NCI-H187 treated with DMSO at 0.1 percent for 48 hours (cell line): ENCODE measurements around the gene PPM1N.

Experiments
- DNase-seq: peaks from one replicate; lab custom pipeline; 2025; lab: John Stamatoyannopoulos, UW

Gene PPM1N, protein sequence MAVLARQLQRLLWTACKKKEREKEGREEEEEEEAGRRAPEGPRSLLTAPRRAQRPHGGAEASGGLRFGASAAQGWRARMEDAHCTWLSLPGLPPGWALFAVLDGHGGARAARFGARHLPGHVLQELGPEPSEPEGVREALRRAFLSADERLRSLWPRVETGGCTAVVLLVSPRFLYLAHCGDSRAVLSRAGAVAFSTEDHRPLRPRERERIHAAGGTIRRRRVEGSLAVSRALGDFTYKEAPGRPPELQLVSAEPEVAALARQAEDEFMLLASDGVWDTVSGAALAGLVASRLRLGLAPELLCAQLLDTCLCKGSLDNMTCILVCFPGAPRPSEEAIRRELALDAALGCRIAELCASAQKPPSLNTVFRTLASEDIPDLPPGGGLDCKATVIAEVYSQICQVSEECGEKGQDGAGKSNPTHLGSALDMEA

DNA sequence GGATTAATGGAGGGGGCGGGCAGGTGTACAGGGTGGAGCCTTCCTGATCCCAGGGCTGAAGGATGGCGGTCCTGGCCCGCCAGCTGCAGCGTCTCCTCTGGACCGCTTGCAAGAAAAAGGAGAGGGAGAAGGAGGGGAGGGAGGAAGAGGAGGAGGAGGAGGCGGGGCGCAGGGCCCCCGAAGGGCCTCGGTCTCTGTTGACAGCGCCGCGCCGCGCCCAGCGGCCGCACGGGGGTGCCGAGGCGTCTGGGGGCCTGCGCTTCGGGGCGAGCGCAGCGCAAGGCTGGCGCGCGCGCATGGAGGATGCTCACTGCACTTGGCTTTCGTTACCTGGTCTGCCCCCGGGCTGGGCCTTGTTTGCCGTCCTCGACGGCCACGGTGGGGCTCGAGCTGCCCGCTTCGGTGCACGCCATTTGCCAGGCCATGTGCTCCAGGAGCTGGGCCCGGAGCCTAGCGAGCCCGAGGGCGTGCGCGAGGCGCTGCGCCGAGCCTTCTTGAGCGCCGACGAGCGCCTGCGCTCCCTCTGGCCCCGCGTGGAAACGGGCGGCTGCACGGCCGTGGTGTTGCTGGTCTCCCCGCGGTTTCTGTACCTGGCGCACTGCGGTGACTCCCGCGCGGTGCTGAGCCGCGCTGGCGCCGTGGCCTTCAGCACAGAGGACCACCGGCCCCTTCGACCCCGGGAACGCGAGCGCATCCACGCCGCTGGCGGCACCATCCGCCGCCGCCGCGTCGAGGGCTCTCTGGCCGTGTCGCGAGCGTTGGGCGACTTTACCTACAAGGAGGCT, at the start of gene PPM1N:
PPM1N (plus strand) TSS at position 33 of the 785 bp plus-strand sequence; CDS start at position 63, 30 bp downstream.
- no peak for DNase-seq

DNA sequence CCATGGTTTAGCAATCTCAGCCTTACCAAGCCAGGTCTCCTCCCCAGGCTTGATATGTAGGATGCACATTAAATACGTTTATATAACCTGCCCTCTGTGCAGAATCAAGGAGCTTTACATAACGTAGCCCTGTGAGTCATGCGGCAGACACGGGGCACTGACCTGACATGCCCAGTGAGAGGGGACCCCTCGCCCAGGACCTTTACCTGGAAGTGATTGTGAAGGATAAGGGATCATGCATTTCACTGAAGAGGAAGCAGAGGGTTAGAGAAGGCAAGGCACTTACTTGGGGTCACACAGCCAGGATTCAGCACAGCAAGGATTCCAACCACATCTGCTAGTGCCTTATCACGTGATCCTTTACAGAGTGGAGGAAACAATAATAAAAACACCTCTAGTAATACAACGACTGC, 49.4 kb upstream of the PPM1N start:
- no peak for DNase-seq

DNA sequence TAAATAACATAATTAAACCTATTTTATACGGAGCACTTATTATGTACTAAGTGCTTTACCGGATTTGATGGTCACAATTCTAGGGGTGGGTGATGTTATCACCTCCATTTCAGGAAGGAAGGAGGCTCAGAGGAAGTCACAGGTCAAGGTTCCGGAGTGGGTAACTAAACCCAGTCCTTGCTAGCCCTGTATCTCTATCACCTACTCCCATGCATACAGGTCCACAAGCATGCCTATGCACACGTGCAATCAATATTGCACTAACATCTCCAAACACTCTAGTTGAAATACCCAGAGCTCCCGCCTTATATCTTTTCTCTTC, 48.3 kb upstream of the PPM1N start:
- DNase-seq: no peak

DNA sequence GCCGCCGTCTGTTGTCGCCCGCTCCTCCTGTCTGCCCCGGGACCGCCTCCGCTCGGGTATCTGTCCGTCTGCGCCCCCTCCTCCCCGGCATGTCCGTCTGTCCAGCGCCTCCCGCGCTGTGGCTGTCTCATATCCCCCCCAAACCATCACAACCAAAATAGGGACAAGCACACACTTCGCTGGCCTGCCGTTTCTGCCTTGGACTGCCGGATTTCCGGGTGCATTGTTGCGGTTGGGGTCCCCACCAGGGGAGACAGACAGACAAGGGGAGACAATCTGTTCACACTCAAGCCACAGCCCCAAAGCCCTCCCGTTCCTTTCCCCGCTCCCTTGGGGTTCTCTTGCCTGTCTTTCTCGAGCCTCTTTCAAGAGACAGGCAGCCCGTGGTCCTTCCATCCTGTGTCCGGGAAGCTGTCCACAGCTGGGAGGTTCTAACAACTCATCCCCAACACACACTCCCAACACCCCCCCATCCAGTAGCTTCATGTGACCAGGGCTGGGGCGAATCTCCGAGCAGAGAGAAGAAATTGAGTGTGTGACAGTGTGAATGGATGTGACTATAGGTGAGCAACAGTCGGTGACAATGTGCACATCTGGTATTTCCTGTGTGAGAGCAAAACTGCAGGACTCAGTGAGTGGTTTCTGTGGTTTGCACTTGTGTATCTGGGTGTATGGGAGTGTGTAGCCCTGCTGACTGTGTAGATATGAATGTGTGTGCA, 47.0 kb upstream of the PPM1N start:
- no peak for DNase-seq

DNA sequence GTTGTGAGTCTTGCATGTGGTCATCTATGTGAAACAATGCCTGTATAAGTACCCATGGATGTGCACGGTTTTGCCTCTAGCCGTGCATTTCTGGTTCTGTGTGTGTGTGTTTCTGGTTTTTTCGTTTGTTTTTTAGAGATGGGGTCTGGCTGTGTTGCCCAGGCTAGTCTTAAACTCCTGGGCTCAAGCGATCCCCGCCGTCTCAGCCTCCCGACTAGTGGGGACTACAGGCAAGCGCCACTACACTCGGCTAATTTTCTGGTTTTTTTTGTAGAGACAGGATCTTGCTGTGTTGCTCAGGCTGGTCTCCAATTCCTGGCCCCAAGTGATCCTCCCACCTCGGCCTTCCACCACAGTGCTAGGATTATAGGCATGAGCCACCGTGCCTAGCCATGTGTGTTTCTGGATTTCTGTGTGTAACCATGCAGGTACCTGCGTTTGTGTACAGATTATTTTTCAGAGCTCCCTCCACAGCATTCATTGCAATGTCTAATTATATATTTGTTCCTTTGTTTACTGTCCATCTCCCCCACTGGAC, 46.3 kb upstream of the PPM1N start:
- no peak for DNase-seq

DNA sequence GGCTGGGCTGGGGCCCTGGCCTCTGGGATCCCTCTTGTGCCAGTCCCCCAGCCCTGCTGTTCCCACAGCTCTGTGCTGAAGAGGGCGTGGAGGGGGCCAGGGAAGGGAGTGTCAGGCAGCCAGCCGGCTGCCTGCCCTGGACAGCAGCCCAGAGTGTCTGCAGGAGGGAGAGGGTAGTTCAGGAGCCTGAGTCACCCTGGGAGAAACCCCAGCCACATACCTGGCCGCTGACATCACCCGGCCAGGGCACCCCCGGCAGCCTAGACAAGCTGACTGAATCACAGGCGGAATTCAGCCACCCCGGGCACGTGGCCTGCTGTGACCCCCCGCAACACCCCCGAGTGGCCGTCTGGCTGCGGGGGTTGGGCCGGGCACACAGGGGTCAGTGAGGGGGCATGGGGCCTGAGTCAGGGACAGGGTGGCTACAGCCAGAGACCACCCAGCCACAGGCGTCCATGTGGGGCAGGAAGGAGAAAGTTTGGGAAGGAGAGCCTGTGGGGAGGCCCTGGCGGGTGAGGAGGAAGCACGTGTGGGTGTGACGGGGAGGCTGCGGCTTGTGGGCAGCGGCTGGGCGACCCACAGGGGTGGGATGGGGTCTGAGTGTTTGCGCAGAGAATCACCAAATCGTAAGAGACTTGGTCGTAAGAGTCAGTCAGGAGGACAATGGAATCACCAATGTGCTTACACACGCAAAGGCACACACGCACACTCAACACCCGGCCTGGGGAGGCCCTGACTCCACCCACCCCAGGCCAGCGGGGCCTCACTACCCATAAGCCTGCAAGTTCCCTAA, 42.3 kb upstream of the PPM1N start:
- no peak for DNase-seq

DNA sequence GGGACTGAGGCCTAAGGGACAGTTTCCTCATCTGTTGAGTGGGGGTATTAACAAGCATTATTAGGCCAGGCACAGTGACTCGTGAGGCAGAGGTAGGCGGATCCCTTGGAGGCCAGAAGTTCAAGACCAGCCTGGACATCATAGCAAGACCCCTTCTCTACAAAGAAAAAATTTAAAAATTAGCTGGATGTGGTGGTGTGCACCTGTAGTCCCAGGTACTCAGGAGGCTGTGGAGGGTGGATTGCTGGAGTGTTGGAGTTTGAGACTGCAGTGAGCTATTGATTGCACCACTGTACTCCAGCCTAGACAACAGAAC, 41.8 kb upstream of the PPM1N start:
- no peak for DNase-seq

DNA sequence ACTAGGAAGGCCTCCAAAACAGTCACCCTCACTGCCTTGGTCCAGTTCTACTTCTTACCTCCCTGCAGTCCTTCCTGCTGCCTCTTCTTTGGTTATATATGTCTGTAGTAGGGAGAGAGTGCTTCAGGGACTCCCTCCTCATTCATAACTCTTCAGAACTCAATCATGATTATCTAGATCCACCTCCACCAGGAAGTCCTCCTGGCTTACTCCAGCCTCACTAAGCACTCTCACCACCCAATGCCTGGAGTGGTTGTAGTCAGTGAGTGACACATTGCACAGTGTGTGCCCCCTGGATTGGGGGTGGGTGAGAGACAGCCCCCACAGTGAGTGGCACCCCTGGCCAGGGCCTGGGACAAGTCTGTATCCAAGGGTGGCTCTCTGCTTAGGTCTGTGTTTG, 40.5 kb upstream of the PPM1N start:
- no peak for DNase-seq

DNA sequence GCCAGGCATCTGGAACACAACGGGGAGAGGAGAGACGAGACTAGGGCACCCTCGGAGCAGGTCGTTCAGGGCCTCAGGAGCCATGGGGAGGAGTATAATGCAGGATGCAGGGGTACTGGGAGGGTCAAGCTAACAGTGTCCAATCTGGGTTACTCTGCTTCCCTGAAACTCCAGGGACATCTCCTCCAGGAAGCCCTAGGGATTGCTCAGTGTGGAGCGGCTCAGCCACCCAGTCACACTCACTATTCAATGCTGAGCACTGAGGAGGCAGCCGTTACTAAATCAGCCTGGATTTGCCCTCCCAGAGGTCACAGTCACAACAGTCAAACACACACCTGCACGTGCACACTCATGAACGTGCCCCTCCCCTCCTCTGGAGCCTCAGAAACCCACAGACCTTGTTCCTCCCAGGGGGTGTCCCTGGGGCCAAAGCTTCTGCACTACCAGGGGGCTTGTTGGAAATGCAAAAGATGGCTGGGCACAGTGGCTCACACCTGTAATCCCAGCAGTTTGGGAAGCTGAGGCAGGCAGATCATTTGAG, 37.4 kb upstream of the PPM1N start:
- DNase-seq: no peak

DNA sequence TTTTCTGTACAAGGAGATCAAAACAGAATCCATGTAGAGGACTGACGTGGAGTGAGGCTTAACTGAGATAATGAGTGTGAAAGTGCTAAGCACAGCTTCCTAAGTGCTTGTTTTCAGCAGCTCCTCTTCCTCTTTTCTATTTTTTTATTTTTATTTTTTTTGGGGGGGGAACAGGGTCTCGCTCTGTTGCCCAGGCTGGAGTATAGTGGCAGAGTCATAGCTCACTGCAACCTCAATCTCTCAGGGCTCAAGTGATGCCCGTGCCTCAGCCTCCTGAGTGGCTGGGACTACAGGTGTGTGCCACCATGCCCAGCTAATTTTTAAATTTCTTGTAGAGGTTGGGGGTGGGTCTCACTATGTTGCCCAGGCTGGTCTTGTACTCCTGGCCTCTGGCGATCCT, 36.1 kb upstream of the PPM1N start:
- DNase-seq: no peak

DNA sequence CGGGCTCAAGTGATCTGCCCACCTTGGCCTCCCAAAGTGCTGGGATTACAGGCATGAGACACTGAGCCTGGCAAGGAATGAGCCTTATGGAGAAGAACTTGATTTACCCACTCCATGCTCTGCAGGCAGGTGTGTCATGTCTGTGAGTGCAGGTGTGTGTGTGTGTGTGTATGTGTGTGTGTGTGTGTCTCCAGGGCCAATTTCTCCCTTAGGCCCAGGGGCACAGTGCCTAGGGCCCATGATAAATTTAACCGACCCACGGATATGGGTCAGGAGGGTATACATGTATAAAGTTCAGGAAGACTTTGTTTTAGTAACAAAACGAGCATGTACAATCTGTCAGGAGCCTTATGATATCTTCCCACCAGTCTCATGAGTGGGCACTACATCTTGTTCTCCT, 35.0 kb upstream of the PPM1N start:
- no peak for DNase-seq

DNA sequence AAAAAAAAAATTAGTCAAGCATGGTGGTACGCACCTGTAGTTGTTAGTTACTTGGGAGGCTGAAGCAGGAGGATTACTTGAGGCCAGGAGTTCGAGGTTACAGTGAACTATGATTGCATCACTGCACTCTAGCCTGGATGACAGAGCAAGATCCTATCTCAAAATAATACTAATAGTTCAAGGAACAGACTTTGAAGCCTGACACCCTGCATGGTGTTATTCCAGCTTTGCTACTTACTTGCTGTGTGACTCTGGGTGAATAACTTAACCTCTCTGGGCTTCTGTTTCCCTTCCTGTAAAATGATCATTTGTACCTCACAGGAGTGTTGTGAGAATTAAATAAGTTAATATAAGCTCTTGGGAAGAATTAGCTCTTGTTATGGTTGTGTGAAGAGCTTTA, 34.0 kb upstream of the PPM1N start:
- no peak for DNase-seq

DNA sequence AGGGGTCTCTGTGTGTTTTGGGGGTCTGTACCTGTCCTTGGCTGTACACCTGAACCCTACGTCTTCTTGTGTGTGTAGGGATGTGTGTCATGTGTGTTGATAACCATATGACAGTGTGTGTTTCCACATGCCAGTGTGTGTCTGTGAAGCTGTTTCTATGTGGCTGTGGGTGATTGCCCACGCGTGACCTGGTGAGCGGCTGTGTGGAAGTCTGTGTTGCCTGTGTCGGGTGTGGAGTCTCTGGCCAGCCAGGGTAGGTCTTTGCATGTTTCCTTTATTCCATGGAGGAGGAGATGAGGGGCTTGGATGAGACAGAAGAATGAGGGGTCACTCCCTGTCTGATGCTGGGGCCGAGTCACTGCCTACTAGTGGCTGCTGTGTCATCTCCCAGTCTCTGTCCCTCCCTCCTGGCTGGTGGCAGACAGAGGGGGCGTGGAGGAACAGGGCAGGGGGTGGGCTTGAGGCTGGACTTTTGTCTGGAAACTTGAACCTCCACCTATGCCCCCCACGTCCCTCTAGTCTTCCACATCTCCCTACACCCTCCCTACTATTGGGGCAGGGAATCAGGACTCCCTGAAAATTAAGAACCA, 33.3 kb upstream of the PPM1N start:
- DNase-seq: no peak

DNA sequence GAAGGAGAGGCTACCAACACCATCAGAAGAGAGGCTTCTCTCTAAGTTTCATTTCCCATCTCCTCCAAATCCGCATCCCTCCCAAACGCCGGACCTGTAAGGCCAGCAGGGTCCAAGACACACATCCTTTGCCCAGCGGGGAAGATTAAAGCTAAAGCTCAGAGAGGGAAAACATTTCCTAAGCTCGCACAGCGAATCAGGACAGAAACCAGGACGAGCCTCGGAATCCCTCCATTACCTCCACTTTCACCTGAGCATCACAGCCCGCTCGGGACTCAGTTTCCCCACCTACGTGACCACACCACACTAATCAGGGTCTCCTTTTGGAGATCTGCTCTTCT, 31.2 kb upstream of the PPM1N start:
- DNase-seq: no peak

DNA sequence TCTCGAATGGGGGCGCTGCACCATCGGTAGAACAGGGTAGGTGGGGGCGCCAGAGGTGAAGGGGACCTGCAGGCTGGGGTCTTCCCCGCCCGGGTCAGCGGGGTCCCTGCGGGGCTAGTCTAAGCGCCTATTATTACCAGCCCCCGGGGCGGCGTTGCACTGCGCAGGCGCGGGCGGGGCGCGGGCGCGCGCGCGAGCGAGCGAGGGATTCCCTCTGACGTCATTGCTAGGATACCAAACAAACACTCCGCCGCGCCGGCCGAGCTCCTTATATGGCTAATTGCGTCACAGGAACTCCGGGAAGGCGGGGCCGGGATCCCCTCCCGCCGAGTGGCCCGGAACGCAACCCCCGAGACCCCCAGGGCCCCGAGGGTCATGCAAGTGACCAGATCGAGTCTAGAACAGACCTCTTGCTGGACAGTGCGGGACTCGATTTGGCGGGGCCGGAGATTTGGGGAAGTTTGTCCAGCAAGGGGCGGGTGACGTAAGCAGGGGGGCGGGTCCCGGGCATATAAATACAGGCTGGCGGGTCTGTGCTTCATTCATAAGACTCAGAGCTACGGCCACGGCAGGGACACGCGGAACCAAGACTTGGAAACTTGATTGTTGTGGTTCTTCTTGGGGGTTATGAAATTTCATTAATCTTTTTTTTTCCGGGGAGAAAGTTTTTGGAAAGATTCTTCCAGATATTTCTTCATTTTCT, 30.6 kb upstream of the PPM1N start, which contains the start of gene FOSB:
FOSB (plus strand) TSS at position 541 of the 703 bp plus-strand sequence. CDS start 591 bp downstream, outside the sequence.
- DNase-seq: peak; percentile 78

DNA sequence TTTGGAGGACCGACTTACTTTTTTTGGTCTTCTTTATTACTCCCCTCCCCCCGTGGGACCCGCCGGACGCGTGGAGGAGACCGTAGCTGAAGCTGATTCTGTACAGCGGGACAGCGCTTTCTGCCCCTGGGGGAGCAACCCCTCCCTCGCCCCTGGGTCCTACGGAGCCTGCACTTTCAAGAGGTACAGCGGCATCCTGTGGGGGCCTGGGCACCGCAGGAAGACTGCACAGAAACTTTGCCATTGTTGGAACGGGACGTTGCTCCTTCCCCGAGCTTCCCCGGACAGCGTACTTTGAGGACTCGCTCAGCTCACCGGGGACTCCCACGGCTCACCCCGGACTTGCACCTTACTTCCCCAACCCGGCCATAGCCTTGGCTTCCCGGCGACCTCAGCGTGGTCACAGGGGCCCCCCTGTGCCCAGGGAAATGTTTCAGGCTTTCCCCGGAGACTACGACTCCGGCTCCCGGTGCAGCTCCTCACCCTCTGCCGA, 30.0 kb upstream of the PPM1N start:
- no peak for DNase-seq

DNA sequence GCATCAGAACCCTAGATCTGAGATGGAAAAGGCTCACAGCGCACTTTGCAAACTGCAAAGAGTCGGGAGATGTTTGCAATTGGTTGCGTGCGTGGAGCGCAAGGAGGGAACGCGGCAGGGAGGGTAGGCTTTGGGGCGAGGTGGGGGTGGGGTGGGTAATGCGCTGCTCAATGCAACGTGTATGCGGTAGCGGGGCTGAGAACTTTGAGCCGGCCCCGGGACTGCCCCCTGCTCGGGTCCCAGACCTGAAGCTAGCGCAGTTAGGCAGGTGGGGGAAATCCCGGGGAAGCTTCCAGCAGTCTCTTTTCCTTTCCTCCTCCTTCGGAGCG, 29.5 kb upstream of the PPM1N start:
- DNase-seq: no peak

DNA sequence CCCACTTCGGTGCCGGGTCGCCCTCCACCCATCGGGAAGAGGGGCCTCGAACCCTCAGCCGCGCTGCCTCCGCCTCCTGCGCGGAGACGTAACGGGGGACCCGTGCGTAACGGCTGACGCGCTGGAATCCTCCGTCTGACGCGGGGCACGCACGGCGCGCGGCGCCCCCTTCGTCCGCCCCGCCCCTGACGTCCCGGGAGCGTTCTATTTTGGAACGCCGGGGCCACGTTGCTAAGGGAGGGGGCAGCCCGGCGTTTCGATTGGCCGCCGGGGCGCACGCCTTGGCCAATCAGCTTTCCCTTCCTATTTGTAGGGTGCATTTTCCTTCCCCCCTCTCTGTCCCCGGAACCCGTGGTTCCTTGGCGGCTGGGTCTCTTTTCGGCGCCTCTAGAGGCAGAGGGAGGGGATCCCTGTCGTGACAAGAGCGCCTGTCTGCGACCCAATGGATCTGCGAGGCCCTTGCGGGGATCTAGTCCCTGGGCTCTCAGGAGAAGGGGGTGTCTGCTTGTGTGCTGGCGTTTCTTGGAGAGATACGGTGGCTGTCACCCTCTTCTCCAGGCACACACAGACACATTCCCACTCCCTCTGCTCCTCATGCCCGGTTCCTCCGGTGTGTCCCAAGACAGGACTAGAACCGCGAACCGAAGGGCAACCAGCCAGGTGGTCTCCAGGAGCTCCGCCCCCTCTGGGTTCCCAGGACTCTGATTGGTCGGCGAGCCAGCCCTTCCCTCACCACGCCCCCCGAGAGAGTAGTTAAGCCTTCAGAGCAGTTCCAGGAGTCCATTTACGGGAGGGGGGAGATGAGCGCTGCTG, 28.9 kb upstream of the PPM1N start:
- DNase-seq: peak; percentile 75

DNA sequence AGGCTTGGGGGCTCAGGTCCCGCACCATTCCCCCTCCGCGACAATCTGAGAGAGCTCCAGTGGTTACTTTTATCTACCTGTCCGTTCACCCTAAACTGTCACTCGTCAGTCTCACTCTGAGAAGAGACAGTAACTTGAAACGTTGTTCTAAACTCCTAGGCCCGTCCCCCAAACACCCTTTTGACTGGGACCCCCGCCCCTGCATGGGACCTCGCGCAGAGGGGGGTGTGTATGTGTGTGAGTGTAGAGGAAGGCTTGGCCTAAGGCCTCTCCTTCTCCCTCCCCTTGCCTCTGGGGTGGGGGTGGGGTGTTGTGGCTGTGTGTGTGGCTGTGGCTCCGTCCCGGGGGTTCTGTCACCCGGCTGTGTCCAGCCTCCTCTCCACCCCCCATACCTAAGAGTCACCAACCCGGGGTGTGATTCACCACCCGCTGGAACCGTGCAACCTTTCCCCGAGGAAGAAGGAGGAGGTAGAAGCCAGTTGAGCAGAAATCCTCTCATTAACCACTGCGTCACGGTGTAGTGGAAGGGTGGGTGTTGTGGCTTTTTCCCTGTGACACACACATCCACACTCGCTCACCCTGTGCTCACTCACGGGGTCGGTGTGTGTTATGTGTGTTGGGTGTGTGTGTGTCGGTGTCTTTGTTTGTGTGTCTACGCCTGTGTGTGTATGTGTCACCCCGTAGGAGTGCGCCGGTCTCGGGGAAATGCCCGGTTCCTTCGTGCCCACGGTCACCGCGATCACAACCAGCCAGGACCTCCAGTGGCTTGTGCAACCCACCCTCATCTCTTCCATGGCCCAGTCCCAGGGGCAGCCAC, 28.1 kb upstream of the PPM1N start:
- DNase-seq: no peak
